ENCODE measurements around the gene RAB4B.
"Not testable (repeated sequence)": the region's sequence is repeated elsewhere in the genome, so short reads cannot be mapped to it uniquely, and the experiment has no call there.

RAB4B gene

GRCh38 chr19:40813182-40813581, 35.1 kb downstream of the RAB4B start:
- in situ Hi-C loops (cut with HindIII; ENCODE audit: low sequenced_read_pairs): no loop called here

DNA sequence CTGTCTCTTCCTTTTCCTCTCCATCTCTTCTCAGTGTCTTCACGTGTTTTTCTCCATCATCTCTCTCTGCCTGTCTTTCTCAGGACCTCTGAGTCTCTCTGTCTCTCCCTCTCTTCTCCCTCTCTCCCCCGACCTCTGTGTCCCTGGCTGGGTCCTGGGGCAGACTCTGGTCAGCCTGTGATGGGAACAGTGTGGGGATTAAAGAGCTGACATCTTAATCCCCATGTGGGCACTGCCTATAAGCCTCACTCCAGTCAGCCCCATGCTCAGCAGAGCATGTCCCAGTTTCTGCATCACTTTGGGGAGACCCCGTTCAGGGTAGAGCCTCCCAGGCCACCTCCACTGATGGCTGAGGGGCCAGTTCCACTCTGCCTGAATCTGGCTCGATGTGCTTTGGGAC, 37.2 kb downstream of the RAB4B start:
- in situ Hi-C loops (cut with HindIII; ENCODE audit: low sequenced_read_pairs): no loop called here

GRCh38 chr19:40818480-40819399, 40.7 kb downstream of the RAB4B start:
- in situ Hi-C loops (cut with HindIII; ENCODE audit: low sequenced_read_pairs): not testable (repeated sequence)

GRCh38 chr19:40819479-40820234, 41.6 kb downstream of the RAB4B start:
- in situ Hi-C loops (cut with HindIII; ENCODE audit: low sequenced_read_pairs): not testable (repeated sequence)

- in situ Hi-C loops (cut with HindIII; ENCODE audit: low sequenced_read_pairs): no loop called here
Observed at GRCh38 chr19:40822161-40822560, 44.1 kb downstream of the RAB4B start.

DNA sequence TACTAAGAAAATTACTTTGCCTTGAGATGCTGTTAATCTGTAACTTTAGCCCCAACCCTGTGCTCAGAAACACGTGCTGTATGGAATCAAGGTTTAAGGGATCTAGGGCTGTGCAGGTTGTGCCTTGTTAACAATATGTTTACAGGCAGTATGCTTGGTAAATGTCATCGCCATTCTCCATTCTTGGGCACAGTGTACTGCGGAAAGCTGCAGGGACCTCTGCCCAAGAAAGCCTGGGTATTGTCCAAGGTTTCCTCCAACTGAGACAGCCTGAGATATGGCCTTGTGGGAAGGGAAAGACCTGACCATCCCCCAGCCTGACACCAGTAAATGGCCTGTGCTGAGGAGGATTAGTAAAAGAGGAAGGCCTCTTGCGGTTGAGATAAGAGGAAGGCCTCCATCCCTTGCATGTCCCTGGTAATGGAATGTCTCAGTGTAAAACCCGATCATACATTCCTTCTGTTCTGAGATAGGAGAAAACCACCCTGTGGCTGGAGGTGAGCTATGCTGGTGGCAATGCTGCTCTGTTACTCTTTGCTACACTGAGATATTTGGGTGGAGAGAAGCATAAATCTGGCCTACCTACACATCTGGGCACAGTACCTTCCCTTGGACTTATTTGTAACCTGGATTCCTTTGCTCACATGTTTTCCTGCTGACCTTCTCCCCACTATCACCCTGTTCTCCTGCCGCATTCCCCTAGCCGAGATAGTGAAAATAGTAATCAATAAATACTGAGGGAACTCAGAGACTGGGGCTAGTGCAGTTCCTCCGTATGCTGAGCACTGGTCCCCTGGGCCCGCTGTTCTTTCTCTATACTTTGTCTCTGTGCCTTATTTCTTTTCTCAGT, 44.9 kb downstream of the RAB4B start:
- in situ Hi-C loops (cut with HindIII; ENCODE audit: low sequenced_read_pairs): not testable (repeated sequence)

- in situ Hi-C loops (cut with HindIII; ENCODE audit: low sequenced_read_pairs): not testable (repeated sequence)
Observed at GRCh38 chr19:40824916-40825315, 46.9 kb downstream of the RAB4B start.

- in situ Hi-C loops (cut with HindIII; ENCODE audit: low sequenced_read_pairs): not testable (repeated sequence)
Observed at GRCh38 chr19:40825460-40826095, 47.5 kb downstream of the RAB4B start.

GRCh38 chr19:40826312-40826698, 48.3 kb downstream of the RAB4B start:
- in situ Hi-C loops (cut with HindIII; ENCODE audit: low sequenced_read_pairs): not testable (repeated sequence)

GRCh38 chr19:40826699-40827385, 48.8 kb downstream of the RAB4B start:
- in situ Hi-C loops (cut with HindIII; ENCODE audit: low sequenced_read_pairs): not testable (repeated sequence)

DNA sequence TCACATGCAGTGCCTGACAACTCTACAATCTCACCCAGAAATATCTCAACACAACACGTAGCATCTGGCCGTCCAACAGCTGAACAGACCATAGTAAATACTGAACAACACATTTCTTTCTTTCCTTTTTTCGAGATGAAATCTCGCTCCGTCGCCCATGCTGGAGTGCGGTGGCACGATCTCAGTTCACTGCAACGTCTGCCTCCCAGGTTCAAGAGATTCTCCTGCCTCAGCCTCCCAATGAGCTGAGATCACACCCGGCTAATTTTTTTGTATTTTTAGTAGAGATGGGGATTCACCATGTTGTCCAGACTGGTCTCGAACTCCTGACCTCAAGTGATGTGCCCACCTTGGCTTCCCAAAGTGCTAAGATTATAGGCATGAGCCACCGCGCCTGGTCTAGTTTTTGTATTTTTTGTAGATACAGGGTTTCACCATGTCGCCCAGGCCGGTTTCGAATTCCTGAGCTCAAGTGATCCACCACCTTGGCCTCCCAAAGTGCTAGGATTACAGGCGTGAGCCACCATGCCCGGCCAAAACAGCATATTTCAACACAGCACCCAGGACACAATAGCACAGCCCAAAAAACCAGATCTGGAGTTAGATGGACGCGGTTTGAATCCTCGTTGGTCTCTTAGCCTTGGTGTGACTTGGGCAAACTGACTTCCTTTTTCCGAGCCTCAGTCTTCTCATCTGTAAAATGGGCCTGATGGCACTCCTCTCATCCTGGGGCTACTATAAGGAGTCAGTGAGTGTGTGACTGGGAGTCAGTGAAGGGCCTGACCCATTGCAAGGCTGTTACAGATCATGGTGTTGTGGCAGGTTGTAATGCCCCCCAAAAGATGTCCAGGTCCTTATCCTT, 49.6 kb downstream of the RAB4B start:
- in situ Hi-C loops (cut with HindIII; ENCODE audit: low sequenced_read_pairs): no loop called here

DNA sequence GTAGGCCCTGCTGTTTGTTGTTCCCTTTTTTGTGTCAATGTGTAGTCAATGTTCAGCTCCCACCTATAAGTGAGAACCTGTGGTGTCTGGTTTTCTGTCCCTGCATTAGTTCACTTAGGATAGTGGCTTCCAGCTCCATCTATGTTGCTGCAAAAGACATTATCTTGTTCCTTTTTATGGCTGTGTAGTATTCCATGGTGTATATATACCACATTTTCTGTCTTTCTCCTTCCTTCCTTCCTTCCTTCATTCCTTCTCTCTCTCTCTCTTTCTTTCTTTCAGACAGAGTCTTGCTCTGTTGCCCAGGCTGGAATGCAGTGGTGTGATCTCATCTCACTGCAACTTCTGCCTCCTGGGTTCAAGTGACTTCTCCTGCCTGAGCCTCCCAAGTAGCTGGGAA, 51.2 kb downstream of the RAB4B start:
- in situ Hi-C loops (cut with HindIII; ENCODE audit: low sequenced_read_pairs): no loop called here

DNA sequence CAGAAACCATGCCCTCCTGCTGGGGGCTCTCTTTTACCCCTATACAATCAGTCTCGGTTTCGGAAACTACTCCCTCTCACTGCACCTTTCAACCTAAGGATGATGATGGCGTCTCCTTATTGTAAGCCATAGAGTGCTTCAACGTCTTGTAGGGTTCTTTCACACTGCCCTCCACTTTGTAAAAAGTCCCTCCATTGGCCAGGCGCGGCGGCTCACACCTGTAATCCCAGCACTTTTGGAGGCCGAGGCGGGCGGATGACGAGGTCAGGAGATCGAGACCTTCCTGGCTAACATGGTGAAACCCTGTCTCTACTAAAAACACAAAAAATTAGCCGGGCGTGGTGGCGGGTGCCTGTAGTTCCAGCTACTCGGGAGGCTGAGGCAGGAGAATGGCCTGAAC, 52.7 kb downstream of the RAB4B start:
- in situ Hi-C loops (cut with HindIII; ENCODE audit: low sequenced_read_pairs): not testable (repeated sequence)

DNA sequence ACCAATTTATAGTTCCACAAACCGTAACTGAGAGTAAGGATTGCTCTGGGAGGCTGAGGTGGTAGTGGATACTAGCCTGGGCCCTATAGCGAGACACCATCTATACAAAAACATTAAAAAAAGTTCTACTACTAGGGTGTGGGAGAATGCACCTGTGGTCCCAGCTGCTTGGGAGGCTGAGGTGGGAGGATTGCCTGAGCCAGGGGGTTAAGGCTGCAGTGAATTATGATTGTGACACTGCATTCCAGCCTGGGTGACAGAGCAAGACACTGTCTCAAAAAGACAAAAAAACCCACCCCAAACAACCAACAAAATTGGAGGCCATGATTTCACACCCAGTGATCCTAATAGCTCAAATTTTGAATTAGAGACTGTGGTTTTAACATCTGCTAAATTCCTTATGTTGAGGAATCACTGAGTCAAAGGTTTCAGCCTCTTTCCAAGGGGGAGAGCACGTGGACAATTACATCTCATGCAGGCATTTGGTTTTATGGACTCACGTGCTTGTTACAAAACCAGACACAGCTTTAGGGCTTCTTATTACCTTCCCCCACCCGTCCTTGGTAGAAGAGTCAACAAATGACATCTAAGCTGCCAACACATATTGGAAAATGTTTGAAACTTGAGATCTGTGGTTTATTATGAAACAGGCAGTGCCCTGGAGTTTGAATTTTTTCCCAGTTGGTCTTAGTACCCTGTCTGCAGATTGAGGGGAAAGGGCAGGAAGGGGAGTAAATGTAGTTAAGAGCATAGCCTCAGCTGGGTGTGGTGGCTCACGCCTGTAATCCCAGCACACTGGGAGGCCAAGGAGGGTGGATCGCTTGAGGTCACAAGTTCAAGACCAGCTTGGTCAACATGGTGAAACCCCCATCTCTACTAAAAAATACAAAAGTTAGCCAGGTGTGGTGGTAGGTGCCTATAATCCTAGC, 53.7 kb downstream of the RAB4B start:
- in situ Hi-C loops (cut with HindIII; ENCODE audit: low sequenced_read_pairs): no loop called here

DNA sequence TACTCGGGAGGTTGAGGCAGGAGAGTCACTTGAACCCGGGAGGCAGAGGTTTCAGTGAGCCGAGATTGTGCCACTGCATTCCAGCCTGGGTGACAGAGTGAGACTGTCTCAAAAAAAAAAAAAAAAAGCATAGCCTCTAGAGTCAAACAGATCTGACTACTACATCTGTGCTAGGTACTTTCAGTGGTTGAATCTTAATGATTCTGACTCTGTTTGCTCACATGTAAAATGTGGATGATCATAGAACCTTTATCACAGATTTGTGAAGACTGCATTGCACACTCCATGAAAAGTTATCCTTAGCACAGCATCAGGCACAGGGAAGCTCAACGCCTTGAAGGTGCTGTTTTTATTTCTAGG, 54.4 kb downstream of the RAB4B start:
- in situ Hi-C loops (cut with HindIII; ENCODE audit: low sequenced_read_pairs): not testable (repeated sequence)

DNA sequence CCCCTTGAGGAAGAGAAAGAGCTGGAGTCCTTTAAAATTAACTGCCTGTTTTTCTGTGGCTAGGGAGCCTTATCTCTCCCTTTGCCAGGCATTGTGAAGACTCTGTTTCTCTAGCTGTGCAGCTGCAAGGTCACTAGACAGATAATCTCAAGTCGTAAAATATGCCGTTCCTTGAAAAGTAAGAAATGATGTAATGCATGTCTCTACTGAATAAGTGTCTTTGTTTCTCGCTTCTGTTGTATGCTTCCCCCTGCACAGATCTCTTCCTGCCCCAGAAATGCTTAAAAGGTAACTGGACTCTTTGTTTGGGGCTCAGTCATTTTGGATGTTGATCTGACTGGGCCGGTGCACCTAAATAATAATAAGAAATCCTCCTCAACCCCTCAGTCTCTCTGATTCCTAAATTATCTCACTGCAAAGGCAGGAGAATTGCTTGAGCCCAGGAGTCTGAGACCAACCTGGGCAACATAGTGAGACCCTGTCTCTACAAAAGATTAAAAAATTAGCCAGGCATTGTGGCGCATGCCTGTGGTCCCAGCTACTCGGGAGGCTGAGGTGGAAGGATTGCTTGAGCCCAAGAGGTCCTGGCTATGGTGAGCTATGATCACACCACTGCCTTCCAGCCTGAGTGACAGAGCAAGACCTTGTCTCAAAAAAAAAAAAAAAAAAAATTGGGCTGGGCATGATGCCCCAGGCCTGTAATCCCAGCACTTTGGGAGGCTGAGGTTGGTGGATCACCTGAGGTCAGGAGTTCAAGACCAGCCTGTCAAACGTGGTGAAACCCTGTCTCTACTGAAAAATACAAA, 55.9 kb downstream of the RAB4B start:
- in situ Hi-C loops (cut with HindIII; ENCODE audit: low sequenced_read_pairs): not testable (repeated sequence)

GRCh38 chr19:40836754-40837429, 58.8 kb downstream of the RAB4B start:
- in situ Hi-C loops (cut with HindIII; ENCODE audit: low sequenced_read_pairs): no loop called here
